ENCODE measurements around the gene RENBP.

Gene RENBP

DNA sequence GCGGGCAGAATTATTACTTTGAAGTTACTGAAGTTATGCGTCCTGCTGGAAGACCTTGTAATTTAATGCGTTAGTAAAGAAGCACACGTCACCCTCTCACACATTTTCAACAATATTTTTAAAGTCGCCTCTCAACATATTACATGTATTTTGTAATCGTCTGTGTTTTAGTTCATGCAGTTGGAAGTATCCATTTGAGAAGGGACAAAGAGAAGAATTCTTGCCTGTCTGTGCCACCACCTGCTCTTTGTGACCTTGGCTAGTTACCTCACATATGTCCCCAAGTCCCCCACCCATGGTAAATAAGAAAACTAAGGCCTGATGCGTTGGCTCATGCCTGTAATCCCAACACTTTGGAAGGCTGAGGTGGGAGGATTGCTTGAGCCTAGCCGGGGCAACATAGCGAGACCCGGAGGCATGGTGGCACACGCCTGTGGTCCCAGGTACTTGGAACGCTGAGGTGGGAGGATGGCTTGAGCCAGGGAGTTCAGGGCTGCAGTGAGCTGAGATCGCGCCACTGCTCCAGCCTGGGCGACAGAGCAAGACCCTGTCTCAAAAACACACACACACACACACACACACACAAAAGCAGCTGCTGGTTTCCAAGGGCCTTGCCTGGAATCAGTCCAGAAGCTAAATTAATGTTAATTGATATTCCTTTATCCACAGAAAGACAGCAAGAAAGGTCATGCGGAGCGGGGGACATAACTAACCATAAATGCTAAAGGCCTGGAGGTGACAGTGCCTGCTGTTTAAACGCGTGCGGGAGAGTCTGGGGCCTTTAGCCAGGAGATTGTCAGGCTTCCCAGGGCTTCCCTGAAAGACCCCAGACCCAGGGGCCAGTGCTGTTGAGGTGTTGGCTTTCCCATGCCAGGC, 28.9 kb upstream of the RENBP start:
- no peak for TF ChIP-seq CTCF (IDR thresholded peaks at IDR 0.05)

- no peak for TF ChIP-seq CTCF (IDR thresholded peaks at IDR 0.05)
Measured at GRCh38 chrX:153972368-153973126, 28.1 kb upstream of the RENBP start, which contains the start of gene TMEM187. TSS of gene TMEM187 (plus strand) at chrX:153972754. CDS start at chrX:153982063, 9,309 bp downstream.

DNA sequence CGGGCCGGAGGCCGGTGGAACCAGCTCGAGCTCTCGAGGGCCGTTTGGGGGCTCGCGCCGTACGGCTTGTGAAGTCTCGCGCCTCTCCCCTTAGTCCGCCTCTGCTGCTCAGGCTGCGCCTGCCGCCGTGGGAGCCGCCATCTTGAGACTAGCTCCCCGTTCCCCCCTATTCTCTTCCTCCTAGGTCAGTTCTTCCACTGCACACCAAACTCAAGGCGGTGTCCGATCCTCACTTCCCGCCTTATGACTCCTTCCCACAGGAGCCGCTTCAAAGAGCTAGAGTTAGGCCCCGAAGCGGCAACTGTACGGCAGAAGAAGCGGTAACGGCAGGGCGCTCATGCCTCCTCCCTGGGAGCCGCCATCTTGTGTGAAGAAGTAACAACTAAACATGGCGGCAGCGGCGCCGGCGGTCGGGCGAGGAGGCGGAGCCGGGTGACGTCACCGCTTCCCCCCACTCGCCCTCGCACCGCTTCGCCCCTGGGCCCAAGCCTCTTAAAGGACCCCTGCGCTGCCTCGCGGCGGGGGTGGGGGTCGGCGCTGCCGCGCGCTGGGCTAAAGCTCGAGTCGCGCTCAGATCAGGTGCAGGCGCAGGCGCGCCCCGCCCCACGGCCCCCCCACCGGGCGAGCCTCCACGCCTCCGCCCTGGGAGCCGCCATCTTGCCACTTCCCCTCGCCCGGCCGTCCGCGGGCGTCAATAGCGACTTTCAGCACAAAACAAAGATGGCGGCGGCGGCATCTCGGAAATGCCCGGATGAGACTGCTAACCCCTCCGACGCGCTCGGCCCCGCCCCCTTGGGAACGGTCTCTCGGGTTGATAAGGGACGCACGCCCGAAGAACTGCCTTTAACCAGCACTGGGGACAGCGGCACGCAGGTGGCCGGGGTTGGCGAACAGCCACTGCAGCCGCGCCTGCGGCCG, 27.3 kb upstream of the RENBP start, which contains the start of gene HCFC1:
HCFC1 (minus strand) TSS at position 369 of the 918 bp plus-strand sequence. CDS start 978 bp downstream, outside the sequence.
- TF ChIP-seq CTCF (IDR thresholded peaks at IDR 0.05) = no peak

DNA sequence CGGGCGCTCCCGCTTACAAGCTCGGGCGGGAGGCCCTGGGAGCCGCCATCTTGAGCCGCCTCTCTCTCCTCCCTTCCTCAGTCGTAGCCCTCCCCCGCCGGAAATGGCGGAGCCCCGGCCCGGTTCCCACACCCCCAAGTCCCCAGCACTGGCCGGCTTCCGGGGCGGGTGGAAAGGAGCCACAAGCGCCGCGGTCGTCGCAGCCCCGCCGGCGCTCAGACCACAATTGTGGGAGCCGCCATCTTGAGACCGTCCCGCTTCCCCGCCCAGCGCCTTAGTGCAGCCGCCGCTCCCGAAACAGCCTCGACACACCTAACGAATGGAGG, 26.6 kb upstream of the RENBP start:
- no peak for TF ChIP-seq CTCF (IDR thresholded peaks at IDR 0.05)

DNA sequence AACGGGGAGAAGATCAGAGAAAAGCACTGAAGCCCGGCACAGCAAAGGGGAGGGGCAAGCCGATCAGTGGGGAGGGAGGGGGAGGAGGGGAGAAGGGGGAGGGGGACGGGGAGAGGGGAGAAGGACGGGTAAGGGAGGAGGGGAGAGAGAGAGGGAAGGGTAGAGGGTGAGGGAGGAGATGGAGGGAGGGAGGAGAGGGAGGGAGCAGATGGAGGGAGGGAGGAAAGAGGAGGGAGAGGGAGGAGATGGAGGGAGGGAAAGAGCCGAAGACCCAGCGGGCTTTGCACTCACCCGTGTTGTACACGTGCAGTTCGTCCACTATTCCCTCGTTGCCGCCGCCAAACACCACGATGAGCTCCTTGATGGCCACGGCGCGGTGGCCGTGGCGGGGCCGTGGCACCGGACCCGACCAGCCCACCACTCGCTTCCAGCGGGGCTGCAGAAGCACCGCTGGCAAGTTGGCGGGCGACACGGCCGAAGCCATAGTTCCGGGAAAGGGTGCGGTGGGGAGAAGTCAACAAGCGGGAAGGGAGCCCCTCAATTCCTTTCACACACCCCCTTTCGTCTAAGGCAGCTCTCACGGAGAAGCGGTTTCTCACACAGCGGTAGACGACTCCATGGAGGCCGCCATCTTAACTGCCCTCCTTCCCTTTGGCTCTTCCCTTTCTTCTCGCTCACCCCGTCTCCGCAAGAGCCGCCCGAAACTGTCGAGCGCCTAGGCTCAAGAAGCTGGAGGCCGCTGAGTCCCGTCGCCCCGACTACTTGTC, 26.1 kb upstream of the RENBP start:
- TF ChIP-seq CTCF (IDR thresholded peaks at IDR 0.05) = no peak

DNA sequence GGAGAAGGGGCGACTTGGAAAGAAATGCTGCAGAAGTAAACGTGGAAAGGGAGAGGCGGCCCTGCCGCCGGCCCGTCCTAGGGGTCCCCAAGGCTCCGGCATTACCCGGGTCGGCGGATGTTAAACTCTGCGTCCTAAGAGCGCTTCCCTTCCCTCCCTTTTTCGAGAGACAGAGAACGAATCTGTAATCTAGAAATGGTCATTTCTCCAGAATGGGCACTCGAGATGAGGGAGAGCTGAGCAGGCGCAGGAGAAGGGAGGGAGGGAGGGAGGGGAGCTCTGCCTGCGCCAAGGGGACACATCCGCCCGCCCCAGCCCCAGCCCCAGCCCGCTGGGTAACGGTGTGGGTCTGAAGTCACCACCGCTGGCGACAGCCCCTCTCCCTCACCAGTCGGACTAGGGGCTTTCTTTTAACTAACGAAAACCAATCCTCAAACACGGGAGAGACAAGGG, 25.5 kb upstream of the RENBP start:
- no peak for TF ChIP-seq CTCF (IDR thresholded peaks at IDR 0.05)
